ENCODE measurements around the gene HYLS1. TPM values are rescaled to one million over a fixed set of nuclear protein-coding genes. Genes with fewer than 3 reads are reported as not detected.

HYLS1 gene
- total RNA-seq, 1 experiment from 2014 or later: 8.6 TPM

- H3K27me3 ChIP-seq (ENCODE audit: insufficient read depth, low read length): no peaks in the 10 kb centered on the region
- no peak overlapping the region for H3K4ac ChIP-seq (ENCODE audit: low read depth, low read length)
- Mint-ChIP-seq H3K9me3 (no peaks in the 10 kb centered on the region; a peak in 1 of 5 replicates), H3K27me3 (ENCODE audit: low read depth) (peaks cover 3% of the 10 kb centered on the region; the same call in 1 of the 2 replicates), H3K36me3 (ENCODE audit: insufficient read depth in 1 of 3, low read depth in 3 of 3) (no peaks in the 10 kb centered on the region), H3K4me1 (peaks cover 14 to 17% of the 10 kb centered on the region in 2 experiments), H3K4me3 (no peak overlapping the region), H3K27ac (no peak overlapping the region)
- H2BK15ac ChIP-seq (ENCODE audit: low read depth, low read length): no peak overlapping the region
- no peak overlapping the region for H4K91ac ChIP-seq (ENCODE audit: insufficient read length, low read depth, low read length)
- H4K20me1 ChIP-seq (ENCODE audit: control insufficient read depth, insufficient read depth, insufficient read length): no peaks in the 10 kb centered on the region
- H3K9me3 ChIP-seq (ENCODE audit: control insufficient read depth, low read depth, low read length): no peaks in the 10 kb centered on the region
- WGBS (ENCODE audit: extremely low coverage, insufficient read length, low lambda C conversion rate): no CpG with 5 or more reads among the region's 8 CpGs
- peak; percentile 67 for DNase-seq
- H3K79me2 ChIP-seq (ENCODE audit: insufficient read depth, low read length): no peaks in the 10 kb centered on the region
- no peak overlapping the region for H3T11ph ChIP-seq (ENCODE audit: low read length)
- H4K5ac ChIP-seq (ENCODE audit: insufficient read length, low read depth, low read length): no peak overlapping the region
- no peak overlapping the region for H3K56ac ChIP-seq (ENCODE audit: insufficient read length, low read depth, low read length)
- no peak overlapping the region for H2BK20ac ChIP-seq (ENCODE audit: low read depth, low read length, poor library complexity, severe bottlenecking)
- peak; percentile 92 for TF ChIP-seq CTCF (conservative IDR thresholded peaks at IDR 0.05)
- no peak overlapping the region for H4K8ac ChIP-seq (replicated peaks; ENCODE audit: insufficient read length, low read depth, low read length)
- no peak overlapping the region for H2BK120ac ChIP-seq (ENCODE audit: low read depth, low read length, poor library complexity, severe bottlenecking)
- no peak overlapping the region for H2AK5ac ChIP-seq (ENCODE audit: insufficient read length, low read length)
- H2AFZ ChIP-seq (ENCODE audit: low read length): no peak overlapping the region
- no peak overlapping the region for H2BK5ac ChIP-seq (ENCODE audit: insufficient read length, low read length)
- no peak overlapping the region for H3K23ac ChIP-seq (ENCODE audit: insufficient read length, low read depth, low read length)
- H3K79me1 ChIP-seq (ENCODE audit: insufficient read depth, low read depth, low read length, poor library complexity, severe bottlenecking): no peaks in the 10 kb centered on the region
- H3K9ac ChIP-seq (ENCODE audit: extremely low read depth, insufficient read length, low read length): no peak overlapping the region
- no peak overlapping the region for H3K18ac ChIP-seq (ENCODE audit: insufficient read length, low read depth, low read length)
- no peaks in the 10 kb centered on the region for H3K23me2 ChIP-seq (ENCODE audit: insufficient read length, low read depth, low read length, poor library complexity, severe bottlenecking)
- H2BK12ac ChIP-seq (ENCODE audit: insufficient read length, low read depth, low read length): no peak overlapping the region
- H3K27ac ChIP-seq (ENCODE audit: insufficient read length, low read depth, low read length): no peak overlapping the region
- no peak overlapping the region for H3K14ac ChIP-seq (ENCODE audit: insufficient read depth, low read length)
- no peak overlapping the region for H3K4me2 ChIP-seq (ENCODE audit: insufficient read depth, insufficient read length, low read length)
- H3K4me1 ChIP-seq (ENCODE audit: insufficient read depth, low read length): no peaks in the 10 kb centered on the region
Measured at GRCh38 chr11:125923012-125923579, 35.6 kb downstream of the HYLS1 start.

All from H9 (cell line).